GM19099 (cell line): Measurements from ENCODE around the gene LRFN5.

ENCODE experiments used
- POLR2A ChIP-seq: IDR thresholded peaks from 3 replicates; pipeline ENCODE4 v1.6.1; 2011; ENCODE audit warnings: low read depth; ENCODE audit not compliant: insufficient read length; ENCODE audit errors: extremely low read depth

LRFN5 gene

DNA sequence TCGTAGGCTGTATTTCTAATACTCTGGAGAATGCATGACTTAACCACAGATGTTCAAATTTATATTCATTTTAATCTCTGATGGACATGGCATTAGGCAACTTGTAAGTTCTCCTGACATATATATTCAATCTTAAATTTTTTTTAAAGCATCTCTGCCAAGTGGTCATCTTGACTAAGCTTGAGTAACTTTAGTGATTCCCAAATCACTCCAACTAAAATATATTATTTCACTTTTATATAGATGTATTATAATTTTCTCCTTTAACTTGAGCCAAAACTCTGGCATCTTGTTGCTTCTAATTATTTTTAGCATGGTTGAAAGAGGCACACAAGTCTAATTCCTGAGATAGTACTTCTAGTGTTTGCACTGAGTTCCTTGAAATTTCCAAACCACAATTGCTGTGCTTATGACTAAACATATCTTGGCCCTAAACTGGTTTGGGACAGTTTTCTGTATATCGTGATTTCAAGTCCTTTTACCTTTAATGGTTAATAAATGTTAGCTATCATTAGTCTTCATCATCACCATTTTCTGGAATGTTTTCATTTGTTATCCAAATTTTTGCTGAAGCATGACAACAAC, 8.4 kb downstream of the LRFN5 start:
- TF ChIP-seq POLR2A: no peak

DNA sequence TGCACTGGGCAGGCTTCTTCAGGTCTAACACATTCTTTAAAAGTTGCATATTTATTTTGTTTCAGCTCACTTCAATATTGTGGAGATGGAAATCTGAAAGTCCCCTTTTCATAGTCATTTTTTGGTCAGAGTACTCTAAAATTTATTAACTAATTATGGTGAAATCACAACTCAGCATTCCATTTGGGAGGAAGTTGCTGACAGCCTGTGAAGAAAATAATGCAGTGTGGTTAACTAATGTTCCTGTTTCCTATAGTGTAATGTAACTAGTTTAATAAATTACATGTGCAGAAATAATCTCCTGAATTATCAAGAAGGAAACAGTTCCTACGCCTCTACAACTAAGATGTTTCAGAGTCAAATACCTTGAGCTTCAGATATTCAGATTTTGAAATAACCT, 17.1 kb downstream of the LRFN5 start:
- TF ChIP-seq POLR2A: no peak

- TF ChIP-seq POLR2A: no peak
These were observed 23.2 kb downstream of the LRFN5 start for GRCh38 chr14:41629876-41630275.

DNA sequence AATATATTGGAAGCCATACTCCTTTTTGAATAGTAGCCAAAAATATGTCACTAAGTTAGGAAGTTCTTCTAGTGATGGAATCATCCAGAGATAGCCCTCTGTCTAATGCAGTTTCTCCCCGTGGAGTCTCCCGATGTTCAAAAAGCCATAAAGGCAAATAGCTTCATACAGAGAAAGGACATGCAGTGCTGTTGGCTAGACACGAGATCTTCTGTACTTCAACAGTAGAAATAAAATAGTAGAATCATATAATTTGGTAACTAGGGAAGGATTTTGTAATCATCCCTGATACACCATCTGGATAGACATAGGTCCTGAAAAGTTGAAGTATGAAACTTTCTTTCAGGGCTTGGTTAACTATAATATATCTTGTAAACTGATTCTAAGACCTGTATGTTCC, 27.6 kb downstream of the LRFN5 start:
- TF ChIP-seq POLR2A: no peak

DNA sequence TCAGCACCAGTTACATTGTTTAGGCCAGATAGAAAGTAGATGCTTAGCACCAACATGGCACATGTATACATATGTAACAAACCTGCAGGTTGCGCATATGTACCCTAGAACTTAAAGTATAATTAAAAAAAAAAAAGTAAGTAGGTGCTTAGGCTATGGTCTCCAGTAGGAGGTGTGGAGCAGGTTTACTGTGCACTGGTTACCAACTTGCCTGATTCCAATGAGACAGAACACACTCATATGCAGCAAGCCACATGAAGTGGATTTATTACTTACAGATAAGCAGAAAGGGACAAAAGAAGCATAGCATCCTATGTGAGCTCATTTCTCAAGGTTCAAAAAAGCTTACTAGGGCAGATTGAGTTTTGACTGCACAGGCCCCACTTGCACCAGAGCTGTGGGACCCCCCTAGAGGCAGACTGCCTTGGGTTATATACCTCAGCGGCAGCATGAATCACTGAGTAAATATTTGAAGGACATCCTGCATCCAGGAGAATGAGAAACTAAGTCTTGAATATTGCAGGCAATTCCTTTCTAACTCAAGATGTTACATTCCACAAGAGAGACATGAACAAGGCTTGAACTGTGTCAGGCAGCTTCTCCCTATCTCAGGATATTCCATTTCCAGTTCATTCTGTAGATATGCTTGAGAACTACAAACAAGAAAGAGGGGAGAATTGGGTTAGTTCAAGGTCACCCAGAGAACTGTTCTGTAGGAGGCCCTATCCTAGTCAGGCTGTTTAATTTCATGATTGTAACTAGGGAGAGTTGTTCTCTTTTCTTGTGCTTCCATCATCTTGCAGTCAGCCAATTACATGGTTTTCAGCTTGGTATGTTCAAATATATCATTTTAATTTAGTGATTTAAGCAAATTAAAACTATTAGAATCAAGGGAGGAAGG, 30.1 kb downstream of the LRFN5 start:
- no peak for TF ChIP-seq POLR2A

DNA sequence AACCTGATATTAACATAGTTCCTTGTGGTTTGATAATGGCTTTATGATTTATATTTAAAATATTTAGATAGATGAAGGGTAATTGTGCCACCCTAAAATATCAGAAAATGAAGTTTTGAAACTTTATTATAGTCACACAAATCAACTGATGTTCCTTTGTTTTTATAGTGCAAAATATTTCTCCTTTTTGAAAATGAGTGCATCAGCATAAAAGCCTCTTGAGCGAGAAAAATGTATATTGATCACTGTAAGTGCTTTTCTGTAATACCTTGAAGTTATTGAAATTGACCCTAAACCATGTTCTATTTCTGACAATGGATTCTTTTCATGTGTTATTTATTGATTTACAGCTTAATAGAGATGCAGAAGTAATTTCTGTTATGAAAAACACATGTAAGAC, 35.0 kb downstream of the LRFN5 start:
- TF ChIP-seq POLR2A: no peak

GRCh38 chr14:41642367-41642766, 35.7 kb downstream of the LRFN5 start:
- TF ChIP-seq POLR2A: no peak

- TF ChIP-seq POLR2A: no peak
These were observed 36.1 kb downstream of the LRFN5 start for GRCh38 chr14:41642789-41643188.

- no peak for TF ChIP-seq POLR2A
These were observed 37.9 kb downstream of the LRFN5 start for GRCh38 chr14:41644606-41645005.

- TF ChIP-seq POLR2A: no peak
These were observed 44.1 kb downstream of the LRFN5 start for GRCh38 chr14:41650802-41651201.

- no peak for TF ChIP-seq POLR2A
These were observed 47.5 kb downstream of the LRFN5 start for GRCh38 chr14:41654196-41654595.

DNA sequence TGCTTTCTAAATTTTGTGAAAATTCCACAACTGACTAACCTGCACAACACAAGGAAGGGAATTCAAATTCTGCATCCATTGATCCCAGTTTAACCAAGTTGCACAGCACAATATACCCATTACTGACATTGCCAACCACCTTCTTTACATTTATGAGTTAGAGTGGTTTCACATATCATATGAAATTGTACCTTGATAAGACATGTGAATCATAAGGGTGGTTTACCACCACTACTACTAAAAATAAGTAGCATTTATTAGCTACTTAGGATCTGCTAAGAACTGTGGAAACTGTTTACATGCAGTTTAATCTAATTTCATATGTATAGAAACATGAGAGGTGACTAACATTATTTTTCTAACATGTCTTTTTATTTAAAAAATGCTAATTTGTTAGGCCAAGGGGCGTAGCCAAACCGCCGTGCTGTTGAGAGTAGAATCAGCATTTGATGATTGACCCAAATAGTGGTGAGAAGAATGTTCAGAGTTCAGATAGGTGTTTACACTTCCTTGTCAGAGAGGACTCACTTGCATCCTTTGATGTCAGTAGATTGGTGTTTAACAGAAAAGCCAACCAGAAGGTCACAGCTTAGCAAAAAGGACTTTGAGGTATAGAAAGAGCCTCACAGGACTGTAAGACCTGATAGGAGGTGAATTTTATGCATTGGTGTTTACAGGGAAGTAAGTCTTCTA, 56.2 kb downstream of the LRFN5 start:
- no peak for TF ChIP-seq POLR2A

DNA sequence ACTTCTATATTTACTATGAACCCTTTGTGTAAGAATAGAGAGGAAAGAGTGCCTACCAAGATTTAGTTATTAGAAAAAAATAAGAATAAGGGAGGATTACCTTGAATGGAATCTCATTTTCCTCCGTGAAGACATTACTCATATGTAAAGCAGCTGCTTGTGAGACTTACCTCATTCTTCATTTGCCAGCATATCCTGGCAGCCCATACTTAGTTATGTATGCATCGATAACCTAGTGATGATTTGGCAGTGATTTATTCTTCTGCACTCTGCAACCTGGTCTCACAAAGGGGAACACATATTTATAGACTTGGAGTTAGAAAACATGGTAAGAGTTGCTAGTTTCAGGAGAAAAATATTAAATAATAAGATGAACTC, 56.8 kb downstream of the LRFN5 start:
- no peak for TF ChIP-seq POLR2A

DNA sequence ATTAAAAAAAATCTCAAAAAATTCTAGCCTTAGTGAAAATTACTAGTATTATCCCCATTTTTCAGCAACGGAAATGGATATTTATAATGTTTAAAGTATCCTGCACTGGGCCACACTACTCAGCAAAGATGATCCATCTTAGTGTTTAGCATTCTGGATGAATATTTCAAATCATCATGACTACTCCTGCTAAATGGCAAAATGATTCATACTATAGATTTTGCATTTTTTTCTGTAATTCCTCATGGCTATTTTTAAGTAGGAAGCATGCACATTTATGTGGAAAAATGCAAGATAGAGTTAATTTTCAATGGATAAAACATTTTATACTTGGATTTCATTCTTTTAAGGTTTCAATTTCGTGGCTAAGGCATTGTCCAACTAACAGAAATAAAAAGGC, 59.6 kb downstream of the LRFN5 start:
- TF ChIP-seq POLR2A: no peak

DNA sequence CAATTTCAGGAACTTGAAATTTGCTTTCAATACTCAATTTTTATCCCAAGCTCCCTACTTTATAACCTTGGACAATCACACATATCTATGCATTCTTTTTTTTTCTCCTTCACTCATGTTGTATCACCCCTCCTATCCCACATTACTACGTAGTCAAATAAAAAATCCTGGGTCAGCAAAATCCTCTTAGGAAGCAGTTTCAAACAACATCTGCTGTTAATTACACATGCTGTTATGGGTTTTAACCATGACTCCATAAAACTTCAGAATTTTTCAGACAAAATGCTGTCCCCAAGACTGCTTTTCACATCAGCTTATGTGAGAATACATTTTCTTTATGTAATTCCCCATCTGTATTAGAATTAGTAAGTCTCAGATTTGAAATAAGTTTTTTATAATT, 61.7 kb downstream of the LRFN5 start:
- TF ChIP-seq POLR2A: no peak

DNA sequence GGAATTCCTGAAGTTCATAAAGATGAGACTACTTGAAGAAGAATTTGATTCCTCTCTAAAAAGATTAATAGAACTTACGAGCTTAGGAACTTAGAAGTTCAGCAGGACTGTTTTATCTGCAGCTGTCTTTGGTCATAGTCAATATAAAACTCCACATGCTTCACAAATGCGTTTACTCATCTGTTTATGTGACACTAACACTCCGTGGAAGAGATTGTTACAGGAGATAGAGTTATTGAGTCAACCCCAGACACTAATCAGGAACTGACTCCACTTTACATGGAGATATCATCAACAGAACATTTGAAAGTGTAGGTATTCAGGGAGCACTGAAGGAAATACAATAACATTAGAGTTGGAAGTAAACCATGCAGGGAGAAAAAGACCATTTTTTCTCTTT, 92.8 kb downstream of the LRFN5 start:
- no peak for TF ChIP-seq POLR2A
